PFSK-1 (cell line): ENCODE data around the gene SNRNP48.

Experiments
- FOXP2 ChIP-seq: optimal IDR thresholded peaks from 2 replicates; pipeline ENCODE3; 2011; ENCODE audit warnings: borderline replicate concordance, control low read depth, inconsistent platforms; ENCODE audit not compliant: insufficient read depth; ENCODE audit errors: extremely low read length, extremely low read depth
- POLR2AphosphoS5 ChIP-seq: IDR thresholded peaks from 2 replicates; pipeline ENCODE4 v1.6.1; 2012; ENCODE audit warnings: low read depth, mild to moderate bottlenecking, control low read depth, low read length, moderate library complexity
- SIN3A ChIP-seq: IDR thresholded peaks from 2 replicates; pipeline ENCODE4 v1.6.1; 2012; ENCODE audit warnings: mild to moderate bottlenecking, low read length, moderate library complexity, borderline replicate concordance; ENCODE audit not compliant: insufficient read depth
- TAF1 ChIP-seq: IDR thresholded peaks from 2 replicates; pipeline ENCODE4 v1.6.1; 2012; ENCODE audit warnings: low read length, control low read depth, borderline replicate concordance; ENCODE audit not compliant: insufficient read depth

DNA sequence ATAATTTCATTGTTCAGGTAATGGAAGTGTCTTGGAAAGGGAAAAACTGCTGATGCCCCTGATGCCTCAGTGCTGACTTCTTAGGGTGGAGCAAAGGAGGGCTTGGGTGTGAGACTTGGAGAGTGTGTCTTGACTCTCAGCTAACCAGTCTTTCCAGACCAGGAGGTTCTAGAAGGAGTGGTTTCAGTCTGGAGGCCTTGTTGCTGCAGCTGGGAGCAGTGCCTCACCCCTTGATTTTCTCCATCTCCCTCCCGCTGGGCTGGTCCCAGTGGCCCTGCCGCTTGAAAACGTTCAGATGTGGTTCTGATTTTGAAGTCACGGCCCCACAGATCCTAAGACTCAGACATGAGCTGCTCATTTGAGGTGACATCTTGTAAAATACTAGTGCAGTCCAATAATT, 43.1 kb upstream of the SNRNP48 start:
- TF ChIP-seq POLR2AphosphoS5 (no peak), TAF1 (no peak), SIN3A (no peak), FOXP2 (no peak)
